OCI-LY1 (cell line): ENCODE measurements around the gene FMNL3.

Experiments
- H2AFZ ChIP-seq: fragments of 200-600 bp; sonication (generic), shearing (Covaris generic); 2 replicates; pipeline ENCODE4 v1.6.0; 2014; ENCODE audit warnings: antibody characterized with exemption, mild to moderate bottlenecking, low read length
- H3F3A ChIP-seq: fragments of 200-600 bp; sonication (generic), shearing (Covaris generic); 2 replicates; pipeline ENCODE4 v1.6.0; 2014; ENCODE audit warnings: mild to moderate bottlenecking, antibody characterized with exemption, low read length, moderate library complexity; ENCODE audit not compliant: insufficient read depth
- H3K27ac ChIP-seq: fragments of 200-600 bp; sonication (generic); 2 replicates; pipeline ENCODE4 v1.5.1; 2014; ENCODE audit warnings: low read length, mixed run types, mild to moderate bottlenecking, low read depth; ENCODE audit not compliant: poor library complexity, severe bottlenecking
- H3K27me3 ChIP-seq: fragments of 200-600 bp; sonication (generic); 2 replicates; pipeline ENCODE4 v1.6.0; 2014; ENCODE audit warnings: antibody characterized with exemption, mild to moderate bottlenecking, low read length, moderate library complexity; ENCODE audit not compliant: insufficient read depth
- H3K36me3 ChIP-seq: fragments of 200-600 bp; sonication (generic); 2 replicates; pipeline ENCODE4 v1.6.1; 2014; ENCODE audit warnings: mild to moderate bottlenecking, antibody characterized with exemption, low read length, moderate library complexity, mixed read lengths; ENCODE audit not compliant: insufficient read depth
- H3K4me1 ChIP-seq: fragments of 200-600 bp; sonication (generic); 2 replicates; pipeline ENCODE4 v1.5.1; 2014; ENCODE audit warnings: mild to moderate bottlenecking, low read length, moderate library complexity; ENCODE audit not compliant: insufficient read depth, severe bottlenecking
- H3K4me2 ChIP-seq: fragments of 200-600 bp; sonication (generic), shearing (Covaris generic); 2 replicates; pipeline ENCODE4 v1.6.1; 2014; ENCODE audit warnings: low read length
- H3K4me3 ChIP-seq: fragments of 200-600 bp; sonication (generic); 2 replicates; pipeline ENCODE4 v1.5.1; 2014; ENCODE audit warnings: low read length, low read depth, mild to moderate bottlenecking, mixed read lengths; ENCODE audit not compliant: poor library complexity, severe bottlenecking
- H3K79me2 ChIP-seq: fragments of 200-600 bp; shearing (Covaris generic); 2 replicates; pipeline ENCODE4 v1.6.1; 2016; ENCODE audit warnings: mixed run types, low read length, mixed read lengths; ENCODE audit not compliant: insufficient read depth
- H3K9ac ChIP-seq: fragments of 200-600 bp; sonication (generic), shearing (Covaris generic); 2 replicates; pipeline ENCODE4 v1.6.1; 2014; ENCODE audit warnings: mild to moderate bottlenecking, low read length, mixed read lengths
- H3K9me2 ChIP-seq: fragments of 200-600 bp; sonication (generic), shearing (Covaris generic); 2 replicates; pipeline ENCODE4 v1.6.1; 2014; ENCODE audit warnings: low read depth, mild to moderate bottlenecking, low read length, mixed read lengths
- H3K9me3 ChIP-seq: fragments of 200-600 bp; shearing (Covaris generic); 2 replicates; pipeline ENCODE4 v1.6.1; 2014; ENCODE audit warnings: low read length, mixed read lengths
- H4K20me1 ChIP-seq: fragments of 200-600 bp; sonication (generic), shearing (Covaris generic); 2 replicates; pipeline ENCODE4 v1.6.0; 2016; ENCODE audit warnings: mild to moderate bottlenecking, low read length; ENCODE audit not compliant: insufficient read depth
- EZH2 ChIP-seq: fragments of 200-600 bp; sonication (generic), shearing (Covaris generic); IDR thresholded peaks from 2 replicates; pipeline ENCODE4 v1.8.0; 2017; ENCODE audit warnings: borderline replicate concordance, mixed run types, mild to moderate bottlenecking, antibody characterized with exemption, low read length, moderate library complexity, mixed read lengths
- TF ChIP-seq, protein P1 (sequence below): fragments of 200-600 bp; sonication (generic), shearing (Covaris generic); IDR thresholded peaks from 2 replicates; pipeline ENCODE4 v1.5.1; 2017; ENCODE audit warnings: mild to moderate bottlenecking, antibody characterized with exemption, low read length, moderate library complexity, mixed read lengths

FMNL3 gene

GRCh38 chr12:49702676-49703215 lies 4.5 kb downstream of the FMNL3 start:
- Histone ChIP-seq H2AFZ (no peak overlapping the region), H3K79me2 (no peaks in the 10 kb centered on the region), H3K9ac (no peak overlapping the region), H3K4me1 (peaks cover 52% of the 10 kb centered on the region), H3F3A (0 out of 2 replicates have a peak, but pooled peaks cover 5% of the 10 kb centered on the region), H3K4me3 (no peak overlapping the region), H3K27ac (no peak overlapping the region), H4K20me1 (no peaks in the 10 kb centered on the region), H3K9me3 (no peaks in the 10 kb centered on the region), H3K36me3 (no peaks in the 10 kb centered on the region), H3K4me2 (no peak overlapping the region), H3K27me3 (no peaks in the 10 kb centered on the region), H3K9me2 (no peaks in the 10 kb centered on the region)
- TF ChIP-seq, protein P1, sequence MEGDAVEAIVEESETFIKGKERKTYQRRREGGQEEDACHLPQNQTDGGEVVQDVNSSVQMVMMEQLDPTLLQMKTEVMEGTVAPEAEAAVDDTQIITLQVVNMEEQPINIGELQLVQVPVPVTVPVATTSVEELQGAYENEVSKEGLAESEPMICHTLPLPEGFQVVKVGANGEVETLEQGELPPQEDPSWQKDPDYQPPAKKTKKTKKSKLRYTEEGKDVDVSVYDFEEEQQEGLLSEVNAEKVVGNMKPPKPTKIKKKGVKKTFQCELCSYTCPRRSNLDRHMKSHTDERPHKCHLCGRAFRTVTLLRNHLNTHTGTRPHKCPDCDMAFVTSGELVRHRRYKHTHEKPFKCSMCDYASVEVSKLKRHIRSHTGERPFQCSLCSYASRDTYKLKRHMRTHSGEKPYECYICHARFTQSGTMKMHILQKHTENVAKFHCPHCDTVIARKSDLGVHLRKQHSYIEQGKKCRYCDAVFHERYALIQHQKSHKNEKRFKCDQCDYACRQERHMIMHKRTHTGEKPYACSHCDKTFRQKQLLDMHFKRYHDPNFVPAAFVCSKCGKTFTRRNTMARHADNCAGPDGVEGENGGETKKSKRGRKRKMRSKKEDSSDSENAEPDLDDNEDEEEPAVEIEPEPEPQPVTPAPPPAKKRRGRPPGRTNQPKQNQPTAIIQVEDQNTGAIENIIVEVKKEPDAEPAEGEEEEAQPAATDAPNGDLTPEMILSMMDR, result no peak
- no peak for TF ChIP-seq EZH2

DNA sequence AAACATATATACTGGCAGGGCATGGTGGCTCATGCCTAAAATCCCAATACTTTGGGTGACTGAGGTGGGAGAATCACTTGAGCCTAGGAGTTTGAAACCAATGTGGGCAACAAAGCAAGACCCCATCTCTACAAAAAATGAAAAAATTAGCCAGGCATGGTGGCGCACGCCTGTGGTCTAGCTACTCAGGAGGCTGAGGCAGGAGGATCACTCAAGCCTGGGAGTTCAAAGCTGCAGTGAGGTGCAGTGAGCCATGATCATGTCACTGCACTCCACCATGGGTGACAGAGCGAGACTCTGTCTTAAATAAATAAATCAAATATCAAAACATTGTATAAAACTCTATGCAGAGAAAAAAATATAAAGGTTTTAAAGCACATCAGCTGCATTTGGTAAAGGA lies 5.2 kb downstream of the FMNL3 start:
- no peaks in the 10 kb centered on the region for H4K20me1 ChIP-seq
- no peak overlapping the region for H3K4me2 ChIP-seq
- no peak overlapping the region for H3K9ac ChIP-seq
- H3K9me3 ChIP-seq, result no peaks in the 10 kb centered on the region
- peaks cover 53% of the 10 kb centered on the region for H3K4me1 ChIP-seq
- H3K9me2 ChIP-seq, result no peaks in the 10 kb centered on the region
- no peaks in the 10 kb centered on the region for H3K79me2 ChIP-seq
- TF ChIP-seq, protein P1, result no peak
- TF ChIP-seq EZH2, result no peak
- H3K4me3 ChIP-seq, result no peak overlapping the region
- H3K36me3 ChIP-seq, result no peaks in the 10 kb centered on the region
- no peaks in the 10 kb centered on the region for H3K27me3 ChIP-seq
- H3F3A ChIP-seq, result 0 out of 2 replicates have a peak, but pooled peaks cover 5% of the 10 kb centered on the region
- no peak overlapping the region for H3K27ac ChIP-seq
- H2AFZ ChIP-seq, result no peak overlapping the region

GRCh38 chr12:49698619-49699545 lies 8.3 kb downstream of the FMNL3 start:
- peak overlapping the region; percentile 1; the same call in 1 of the 2 replicates for H3K9ac ChIP-seq
- H3K9me3 ChIP-seq, result no peaks in the 10 kb centered on the region
- H4K20me1 ChIP-seq, result no peaks in the 10 kb centered on the region
- no peaks in the 10 kb centered on the region for H3K36me3 ChIP-seq
- H3K4me3 ChIP-seq, result peak overlapping the region; percentile 37
- no peaks in the 10 kb centered on the region for H3K79me2 ChIP-seq
- peak overlapping the region; percentile 68 for H3K27ac ChIP-seq
- H3F3A ChIP-seq, result 0 out of 2 replicates have a peak, but pooled peaks cover 5% of the 10 kb centered on the region
- TF ChIP-seq EZH2, result no peak
- TF ChIP-seq, protein P1, result no peak
- H3K27me3 ChIP-seq, result no peaks in the 10 kb centered on the region
- peak overlapping the region; percentile 63 for H3K4me2 ChIP-seq
- no peak overlapping the region for H2AFZ ChIP-seq
- peaks cover 38% of the 10 kb centered on the region for H3K4me1 ChIP-seq
- H3K9me2 ChIP-seq, result no peaks in the 10 kb centered on the region
